Posterior vena cava (tissue), 2 donors: ENCODE data around the gene SLC37A2. TPM values are rescaled to one million over a fixed set of nuclear protein-coding genes. Genes with fewer than 3 reads are reported as not detected.

Experiments used
- DNase-seq: peaks from one replicate; pipeline ENCODE4 v3.0.0-alpha.2; 2020; ENCODE audit warnings: low spot score
- intact Hi-C, 2 donors: fragments of 100-400 bp; cut with DNase I; formaldehyde crosslinking; loops; one replicate each; pipeline versions ENCODE4 v1.14.1 to v1.14.2; 2022 to 2023
- total RNA-seq, 2 donors: library from RNA; stranded (reverse); fragmentation: NEBNext Ultra II Directional; extraction: Animal tissue kit (Norgen Biotek cat#: 25700); gene quantifications; one replicate each; pipeline ENCODE4 v1.2.1, GENCODE V29; 2021
- donor health status: DM: yes; HTN: yes; CAD: no.
- donor health status: DM: yes; HTN: yes; CAD: no.

SLC37A2 gene
- total RNA-seq, 2 donors from 2014 or later = 6.6 to 10.5 TPM

DNA sequence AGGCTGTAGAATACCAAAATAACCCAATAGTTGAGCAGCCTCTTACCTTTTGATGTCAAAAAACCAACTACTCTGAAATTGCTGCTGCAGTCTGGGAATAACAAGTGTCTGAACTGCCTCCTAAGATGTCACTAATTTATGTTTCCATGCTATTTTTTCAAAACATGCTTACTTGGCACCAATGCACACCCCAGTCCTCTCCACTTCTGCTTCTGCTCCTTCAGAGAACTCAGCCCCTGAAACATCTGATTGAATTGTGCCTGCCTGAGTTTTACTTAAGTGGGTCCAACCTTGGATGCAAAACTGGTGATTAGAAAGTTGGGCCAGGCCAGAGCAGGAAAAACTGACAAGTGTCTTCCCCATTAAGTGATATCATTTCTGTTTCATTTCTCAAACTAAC is 72.9 kb downstream of the SLC37A2 start:
- intact Hi-C loops = no loop called here
- no peak for DNase-seq

- intact Hi-C loops = no loop called here
- DNase-seq = no peak
Measured at GRCh38 chr11:125138966-125139365, 75.9 kb downstream of the SLC37A2 start.

GRCh38 chr11:125139778-125140177 is 76.7 kb downstream of the SLC37A2 start:
- DNase-seq = no peak
- intact Hi-C loops = loop anchor here in 1 of 2 donors (10.0 kb wide), 1 partner anchor 175 kb away; no protein-coding TSS in a partner anchor

Other genes with a start within 250 kb of the SLC37A2 start
- 10 to 100 TPM; 16.0 to 20.0 TPM for gene ROBO3, start 197.9 kb upstream of the SLC37A2 start, total RNA-seq
- gene ROBO4, start 165.4 kb upstream of the SLC37A2 start, total RNA-seq = 10 to 100 TPM; 19.8 to 23.4 TPM
- gene HEPN1, start 144.1 kb upstream of the SLC37A2 start, total RNA-seq = under 1 TPM in 1 of 2 donors, not detected in 1; 0.28 TPM
- under 1 TPM; 0.28 to 0.48 TPM for gene HEPACAM, start 127.3 kb upstream of the SLC37A2 start, total RNA-seq
- gene CCDC15, start 109.1 kb upstream of the SLC37A2 start, total RNA-seq = 1 to 10 TPM; 1.1 to 1.6 TPM
- gene TMEM218, start 48.3 kb downstream of the SLC37A2 start, total RNA-seq = 10 to 100 TPM; 12.5 to 15.7 TPM
- 1 to 10 TPM; 8.2 to 8.3 TPM for gene PKNOX2, start 101.4 kb downstream of the SLC37A2 start, total RNA-seq